ENCODE results near the gene UNCX.
A peak's percentile ranks its signal among the peaks of the same experiment; 100 is the strongest.

The UNCX gene

GRCh38 chr7:1218541-1219165, 14.0 kb upstream of the UNCX start:
- no peak for DNase-seq (ENCODE audit: low read depth in 2 of 2)

- DNase-seq (ENCODE audit: low read depth in 2 of 2) = no peak
Observed at GRCh38 chr7:1219498-1219897, 13.2 kb upstream of the UNCX start.

GRCh38 chr7:1220000-1220726, 12.5 kb upstream of the UNCX start:
- no peak for DNase-seq (ENCODE audit: low read depth in 2 of 2)

- DNase-seq (ENCODE audit: low read depth in 2 of 2) = no peak
Observed at GRCh38 chr7:1220977-1221745, 11.5 kb upstream of the UNCX start.

GRCh38 chr7:1223196-1223981, 9.3 kb upstream of the UNCX start:
- DNase-seq (ENCODE audit: low read depth in 2 of 2) = no peak

- no peak for DNase-seq (ENCODE audit: low read depth in 2 of 2)
Observed at GRCh38 chr7:1224086-1224716, 8.5 kb upstream of the UNCX start.

- no peak for DNase-seq (ENCODE audit: low read depth in 2 of 2)
Observed at GRCh38 chr7:1225030-1225429, 7.6 kb upstream of the UNCX start.

- peak; percentile 18 to 33 for DNase-seq (ENCODE audit: low read depth in 2 of 2)
Observed at GRCh38 chr7:1225441-1226185, 7.1 kb upstream of the UNCX start.

GRCh38 chr7:1226186-1226901, 6.3 kb upstream of the UNCX start:
- no peak for DNase-seq (ENCODE audit: low read depth in 2 of 2)

- DNase-seq (ENCODE audit: low read depth in 2 of 2) = no peak
Observed at GRCh38 chr7:1227071-1227804, 5.4 kb upstream of the UNCX start.

DNA sequence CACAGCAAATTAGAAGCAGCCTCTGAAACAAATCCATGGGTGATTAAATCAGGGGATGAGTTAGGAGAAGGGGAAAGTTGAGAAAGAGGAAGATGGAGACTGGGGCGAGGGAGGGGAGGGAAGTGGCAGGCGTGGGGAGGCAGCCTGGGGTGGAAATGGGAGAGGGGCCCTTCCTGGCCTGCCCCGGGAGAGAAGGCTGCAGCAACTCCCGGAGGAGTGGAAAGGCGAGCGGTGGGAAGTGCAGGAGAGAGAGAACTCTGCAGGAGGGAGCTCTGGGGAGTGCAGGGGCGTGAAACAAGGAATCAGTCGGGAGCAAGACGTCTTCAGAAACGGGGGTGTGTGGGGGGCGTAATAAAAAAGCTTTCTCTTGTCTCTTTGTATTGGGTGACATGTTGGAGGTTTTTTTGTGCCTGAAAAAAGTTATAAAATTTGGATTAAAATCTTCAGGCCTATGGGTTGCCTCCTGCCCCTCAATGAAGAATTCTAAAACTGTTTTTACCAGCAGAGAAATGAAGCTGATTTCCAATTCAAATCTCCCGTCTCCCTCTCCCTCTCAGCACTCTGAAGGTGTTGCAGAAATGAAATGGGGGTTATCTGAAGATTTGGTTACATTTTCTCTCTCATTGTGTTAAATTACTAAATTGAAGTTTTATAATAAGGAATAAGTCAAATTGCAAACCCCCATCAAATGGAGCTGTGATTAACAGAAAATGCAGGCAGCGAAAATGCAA, 4.7 kb upstream of the UNCX start:
- no peak for DNase-seq (ENCODE audit: low read depth in 2 of 2)

DNA sequence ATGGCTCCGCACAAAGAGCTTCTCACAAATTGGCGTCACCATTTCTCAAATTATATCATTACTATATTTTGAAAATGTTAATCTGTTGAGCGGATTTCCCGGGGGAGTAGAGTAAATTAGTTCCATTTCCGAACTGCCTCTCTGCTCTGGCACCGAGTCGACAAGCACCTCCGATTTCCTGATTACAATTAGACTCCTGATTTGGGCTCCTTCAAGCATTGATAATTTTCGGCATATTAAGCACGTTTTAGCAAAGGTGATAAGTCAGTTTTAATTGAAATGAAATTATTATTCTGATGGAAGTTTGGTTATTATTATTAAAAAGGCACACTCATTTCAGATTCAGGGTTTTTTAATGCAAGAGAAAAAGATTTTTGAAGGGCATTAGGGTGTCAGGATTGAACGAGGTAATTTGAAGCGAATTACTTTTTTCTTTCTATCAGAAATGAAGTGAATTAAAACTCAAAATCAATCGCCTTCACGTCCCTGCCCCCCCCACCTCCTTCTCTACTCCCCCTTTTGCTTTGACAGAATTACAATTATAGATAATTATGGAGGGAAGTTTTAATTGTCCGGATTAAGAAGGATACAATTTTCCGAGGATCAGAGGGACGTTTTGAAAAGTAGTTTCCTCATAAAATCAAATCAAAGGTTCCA, 4.0 kb upstream of the UNCX start:
- no peak for DNase-seq (ENCODE audit: low read depth in 2 of 2)

DNA sequence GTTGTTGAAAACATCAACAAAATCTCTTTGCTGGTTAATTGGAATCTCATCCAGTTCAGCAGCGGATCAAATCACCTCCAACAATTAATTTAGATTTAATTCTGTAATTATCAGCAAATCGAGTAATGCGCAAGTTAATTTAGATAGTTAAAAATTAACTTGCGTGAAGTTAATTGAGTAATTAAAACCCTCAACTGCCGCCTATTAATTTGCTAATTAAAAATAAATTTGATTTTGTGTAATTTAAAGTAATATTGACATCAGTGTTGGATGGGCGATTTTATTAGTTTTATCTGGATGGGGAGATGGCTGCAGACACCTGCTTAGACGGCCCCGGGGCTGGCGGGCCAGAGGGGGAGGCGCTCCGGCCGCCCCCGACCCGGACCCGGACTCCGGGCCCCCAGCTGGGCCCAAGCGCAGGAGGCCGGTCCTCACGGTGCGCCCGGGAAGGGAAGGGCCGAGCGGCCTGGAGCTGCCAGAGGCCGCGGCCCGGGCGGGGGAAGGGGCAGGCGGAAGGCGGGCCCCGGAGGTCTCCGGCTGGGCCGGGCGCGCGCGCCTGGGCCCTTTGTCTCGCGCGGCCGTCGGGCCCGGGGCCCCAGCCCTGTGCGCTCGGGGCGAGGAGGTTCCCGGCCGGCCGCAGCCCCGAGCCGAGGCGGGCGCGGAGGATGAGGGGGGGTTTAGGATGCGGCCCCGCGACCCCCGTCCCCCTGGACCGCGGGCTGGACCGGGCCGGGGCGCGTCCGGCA, 3.3 kb upstream of the UNCX start:
- no peak for DNase-seq (ENCODE audit: low read depth in 2 of 2)

- no peak for DNase-seq (ENCODE audit: low read depth in 2 of 2)
Observed at GRCh38 chr7:1229956-1230355, 2.7 kb upstream of the UNCX start.

GRCh38 chr7:1230411-1231213, 2.1 kb upstream of the UNCX start:
- DNase-seq (ENCODE audit: low read depth in 2 of 2) = no peak

DNA sequence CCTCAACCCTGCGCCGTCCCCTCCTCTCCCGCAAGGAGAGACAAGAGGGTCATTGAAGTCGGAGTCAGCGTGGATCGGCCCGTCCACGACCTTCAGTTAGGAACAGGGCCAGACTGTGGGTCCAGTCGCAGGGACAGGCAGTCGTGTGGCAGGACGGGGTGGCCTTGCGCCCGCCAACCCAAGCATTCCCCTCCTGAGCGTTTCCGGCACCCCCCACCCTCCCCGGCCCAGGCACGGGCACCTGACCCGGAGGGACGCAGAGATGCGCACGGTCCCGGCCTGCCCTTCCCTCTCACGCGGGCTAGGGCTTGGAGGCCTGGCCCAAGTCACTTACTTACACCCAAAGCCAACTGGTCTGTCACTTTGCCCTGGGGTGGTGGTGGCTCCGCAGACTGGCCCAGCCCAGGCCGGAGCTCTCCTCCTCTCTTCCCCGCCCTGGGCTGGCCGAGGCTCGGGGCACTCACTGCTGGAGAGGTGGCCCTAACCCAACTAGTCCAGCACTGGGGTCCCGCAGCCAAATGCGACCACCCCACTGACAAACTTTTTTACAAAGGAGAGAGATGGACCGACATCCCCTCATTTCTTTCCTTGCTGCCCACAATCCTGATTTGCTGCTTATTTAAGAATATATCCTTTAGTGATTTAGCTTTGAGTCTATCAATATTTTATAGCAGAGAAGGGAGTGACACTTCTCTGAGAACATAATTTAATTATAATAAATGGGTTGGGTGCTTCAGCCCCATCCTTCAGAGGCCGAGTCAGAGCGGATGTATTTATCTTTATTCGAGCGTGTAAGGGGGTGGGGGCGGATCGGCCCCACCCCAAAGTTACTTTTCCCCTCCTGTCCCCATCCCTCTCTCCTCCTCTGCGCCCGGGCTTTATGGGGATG, 1.2 kb upstream of the UNCX start:
- DNase-seq (ENCODE audit: low read depth in 2 of 2) = no peak
